ENCODE data around the gene CCT5.
A peak's percentile ranks its signal among the peaks of the same experiment; 100 is the strongest.

The CCT5 gene

GRCh38 chr5:10249948-10250805 is at the start of gene CCT5:
Gene CCT5, plus strand, starts transcription at chr5:10250280. Its CDS starts 61 bp downstream, at chr5:10250341.
- peak; percentile 67 to 80 for DNase-seq (ENCODE audit: low read depth in 2 of 2)

- no peak for DNase-seq (ENCODE audit: low read depth in 2 of 2)
Measured at GRCh38 chr5:10201223-10201868, 48.7 kb upstream of the CCT5 start.

GRCh38 chr5:10202089-10202910 is 47.8 kb upstream of the CCT5 start:
- DNase-seq (ENCODE audit: low read depth in 2 of 2): no peak

- DNase-seq (ENCODE audit: low read depth in 2 of 2): no peak
Measured at GRCh38 chr5:10209004-10209403, 41.1 kb upstream of the CCT5 start.

GRCh38 chr5:10213316-10213715 is 36.8 kb upstream of the CCT5 start:
- no peak for DNase-seq (ENCODE audit: low read depth in 2 of 2)

GRCh38 chr5:10214041-10214440 is 36.0 kb upstream of the CCT5 start:
- no peak for DNase-seq (ENCODE audit: low read depth in 2 of 2)

- no peak for DNase-seq (ENCODE audit: low read depth in 2 of 2)
Measured at GRCh38 chr5:10215366-10215765, 34.7 kb upstream of the CCT5 start.

- DNase-seq (ENCODE audit: low read depth in 2 of 2): no peak
Measured at GRCh38 chr5:10216107-10216506, 34.0 kb upstream of the CCT5 start.

GRCh38 chr5:10218658-10219057 is 31.4 kb upstream of the CCT5 start:
- DNase-seq (ENCODE audit: low read depth in 2 of 2): no peak

- no peak for DNase-seq (ENCODE audit: low read depth in 2 of 2)
Measured at GRCh38 chr5:10219068-10219467, 31.0 kb upstream of the CCT5 start.

GRCh38 chr5:10220248-10220647 is 29.8 kb upstream of the CCT5 start:
- no peak for DNase-seq (ENCODE audit: low read depth in 2 of 2)

GRCh38 chr5:10222326-10222725 is 27.8 kb upstream of the CCT5 start:
- no peak for DNase-seq (ENCODE audit: low read depth in 2 of 2)

- DNase-seq (ENCODE audit: low read depth in 2 of 2): no peak
Measured at GRCh38 chr5:10227379-10227778, 22.7 kb upstream of the CCT5 start.

GRCh38 chr5:10228288-10228687 is 21.8 kb upstream of the CCT5 start:
- DNase-seq (ENCODE audit: low read depth in 2 of 2): no peak

GRCh38 chr5:10229306-10230048 is 20.6 kb upstream of the CCT5 start:
- no peak for DNase-seq (ENCODE audit: low read depth in 2 of 2)

- no peak for DNase-seq (ENCODE audit: low read depth in 2 of 2)
Measured at GRCh38 chr5:10232386-10232785, 17.7 kb upstream of the CCT5 start.

GRCh38 chr5:10233011-10233410 is 17.1 kb upstream of the CCT5 start:
- no peak for DNase-seq (ENCODE audit: low read depth in 2 of 2)

GRCh38 chr5:10233505-10233904 is 16.6 kb upstream of the CCT5 start:
- no peak for DNase-seq (ENCODE audit: low read depth in 2 of 2)

- no peak for DNase-seq (ENCODE audit: low read depth in 2 of 2)
Measured at GRCh38 chr5:10235350-10235749, 14.7 kb upstream of the CCT5 start.

- no peak for DNase-seq (ENCODE audit: low read depth in 2 of 2)
Measured at GRCh38 chr5:10243660-10244240, 6.3 kb upstream of the CCT5 start.

GRCh38 chr5:10244342-10244944 is 5.6 kb upstream of the CCT5 start:
- DNase-seq (ENCODE audit: low read depth in 2 of 2): no peak

Data from activated CD4-positive, alpha-beta T cell treated with anti-CD3 and anti-CD28 coated beads for 24 hours (primary cell).